K562 (cell line): ENCODE data around the gene FAM171A1. TPM values are rescaled to one million over a fixed set of nuclear protein-coding genes. Genes with fewer than 3 reads are reported as not detected.

ENCODE experiments used
- ATAC-seq: fragments of 200-7000 bp; cut with Tn5 transposase; 3 replicates; pipeline ENCODE4 v1.9.1; 2020; ENCODE audit warnings: moderate library complexity
- BruUV-seq: library from RNA; stranded (reverse); fragments of 400-500 nt; replicated peaks from 2 replicates; lab custom pipeline; 2021; lab: Mats Ljungman, UMichigan
- CTCF ChIA-PET: fragments of 300-600 bp; formaldehyde crosslinking; extraction: SDS; loops from one replicate; lab custom pipeline; 2021; ENCODE audit warnings: low intra/inter-chr PET ratio; lab: Yijun Ruan, JAX
- POLR2A ChIA-PET: fragments of 300-600, 350-650 bp; sonication (Branson Sonifier 250); formaldehyde crosslinking; extraction: SDS; loops from one replicate; lab custom pipeline; 2021; ENCODE audit warnings: antibody characterized with exemption, inconsistent platforms; lab: Yijun Ruan, JAX
- DNase-seq, 4 experiments: peaks; one replicate each; pipeline versions ENCODE4 v3.0.0 to v3.0.0-alpha.2; 2011 to 2018; ENCODE audit warnings: low spot score in 3 of 4, mixed read lengths in 3 of 4; ENCODE audit errors: extremely low read depth in 1 of 4
- FAIRE-seq: peaks from 2 replicates; lab custom pipeline; 2011; peaks lifted over from hg19 to GRCh38; lab: Jason Lieb, UNC
- H2AFZ ChIP-seq: 2 replicates; pipeline ENCODE4 v1.6.0; 2011; ENCODE audit warnings: low read depth, low read length, control low read depth, inconsistent platforms
- H3K27ac ChIP-seq: fragments of 200-600 bp; 3 replicates; pipeline ENCODE4 v1.8.0; 2011; ENCODE audit warnings: low read depth, mild to moderate bottlenecking, control low read depth, inconsistent platforms, low read length, moderate library complexity, mixed read lengths; ENCODE audit errors: extremely low read depth
- H3K27me3 ChIP-seq, 2 experiments: fragments of 300-600 bp in 1 of 2; 2 replicates in 1 of 2; 3 replicates in 1 of 2; pipeline versions ENCODE4 v1.6.0 to v1.8.0; 2011; ENCODE audit warnings: inconsistent platforms in 2 of 2, low read length in 2 of 2, mild to moderate bottlenecking in 1 of 2, mixed read lengths in 1 of 2, moderate library complexity in 1 of 2; ENCODE audit not compliant: control insufficient read depth in 2 of 2, insufficient read depth in 2 of 2
- H3K36me3 ChIP-seq: fragments of 300-600 bp; 3 replicates; pipeline ENCODE4 v1.8.0; 2011; ENCODE audit warnings: mild to moderate bottlenecking, low read length, inconsistent platforms; ENCODE audit not compliant: control insufficient read depth, insufficient read depth
- H3K4me1 ChIP-seq, 2 experiments: fragments of 200-600 bp in 1 of 2; replicated peaks in 1 of 2; 2 replicates in 1 of 2; 3 replicates in 1 of 2; pipeline versions ENCODE4 v1.5.1 to v1.8.0; 2011; ENCODE audit warnings: inconsistent platforms in 2 of 2, low read length in 2 of 2, mild to moderate bottlenecking in 1 of 2, mixed read lengths in 1 of 2, moderate library complexity in 1 of 2; ENCODE audit not compliant: control insufficient read depth in 2 of 2, insufficient read depth in 2 of 2
- H3K4me2 ChIP-seq: 2 replicates; pipeline ENCODE4 v1.6.1; 2011; ENCODE audit warnings: low read length, control low read depth, inconsistent platforms, mixed read lengths; ENCODE audit not compliant: insufficient read depth
- H3K4me3 ChIP-seq: fragments of 200-600 bp; sonication (generic), shearing (Covaris generic); 2 replicates; pipeline ENCODE4 v1.5.1; 2016; ENCODE audit warnings: control low read depth, inconsistent platforms
- H3K79me2 ChIP-seq: fragments of 200-600 bp; 3 replicates; pipeline ENCODE4 v1.8.0; 2011; ENCODE audit warnings: low read length, inconsistent platforms; ENCODE audit not compliant: control insufficient read depth, insufficient read depth
- H3K9ac ChIP-seq, 2 experiments: 2 replicates each; pipeline versions ENCODE4 v1.6.0 to v1.6.1; 2011; ENCODE audit warnings: low read depth in 2 of 2, low read length in 2 of 2, control low read depth in 1 of 2, inconsistent platforms in 1 of 2, mild to moderate bottlenecking in 1 of 2, mixed read lengths in 1 of 2; ENCODE audit not compliant: insufficient read depth in 1 of 2
- H3K9me1 ChIP-seq: one replicate; pipeline ENCODE4 v1.6.0; 2011; ENCODE audit warnings: inconsistent platforms, mild to moderate bottlenecking, low read length, moderate library complexity; ENCODE audit not compliant: control insufficient read depth, insufficient read depth
- H3K9me3 ChIP-seq: replicated peaks from 2 replicates; pipeline ENCODE4 v1.5.1; 2011; ENCODE audit warnings: low read depth, low read length, inconsistent platforms; ENCODE audit not compliant: control insufficient read depth, insufficient read depth
- H4K20me1 ChIP-seq: replicated peaks from 2 replicates; pipeline ENCODE4 v1.6.1; 2011; ENCODE audit warnings: low read length, inconsistent platforms, mixed read lengths; ENCODE audit not compliant: control insufficient read depth, insufficient read depth
- AFF4 ChIP-seq: sonication (generic); formaldehyde crosslinking; IDR thresholded peaks from 2 replicates; pipeline ENCODE4 v1.8.0; 2023; ENCODE audit warnings: mild to moderate bottlenecking, missing genetic modification reagents
- DPF2 ChIP-seq: fragments of 450-650 bp; IDR thresholded peaks from 2 replicates; pipeline ENCODE4 v1.6.1; 2016
- LARP7 ChIP-seq: fragments of 450-650 bp; IDR thresholded peaks from 2 replicates; pipeline ENCODE4 v1.6.1; 2016
- PHB2 ChIP-seq: fragments of 450-650 bp; IDR thresholded peaks from 2 replicates; pipeline ENCODE4 v1.6.1; 2017; ENCODE audit warnings: low read depth
- RBM34 ChIP-seq: fragments of 200-400 bp; formaldehyde crosslinking; IDR thresholded peaks from 2 replicates; pipeline ENCODE4 v1.6.1; 2018; ENCODE audit warnings: low read length, borderline replicate concordance; ENCODE audit not compliant: insufficient read depth
- TCF15 ChIP-seq: fragments of 250-450 bp; sonication (Bioruptor Pico); IDR thresholded peaks from 2 replicates; pipeline ENCODE4 v1.8.0; 2022; ENCODE audit warnings: moderate library complexity, mild to moderate bottlenecking, inconsistent platforms
- TFAM ChIP-seq: fragments of 250-450 bp; sonication (Bioruptor Pico); conservative IDR thresholded peaks from 2 replicates; pipeline ENCODE4 v1.5.0; 2021; ENCODE audit warnings: mild to moderate bottlenecking, moderate library complexity
- YBX1 ChIP-seq: fragments of 450-650 bp; IDR thresholded peaks from 2 replicates; pipeline ENCODE4 v1.7.1; 2016; ENCODE audit warnings: mild to moderate bottlenecking
- ZBTB8A ChIP-seq: fragments of 450-650 bp; IDR thresholded peaks from 2 replicates; pipeline ENCODE4 v1.6.1; 2018; ENCODE audit warnings: mild to moderate bottlenecking, moderate library complexity; ENCODE audit not compliant: partially characterized antibody
- ZFP1 ChIP-seq: fragments of 450-650 bp; formaldehyde crosslinking; IDR thresholded peaks from 2 replicates; pipeline ENCODE4 v1.4.0; 2020; ENCODE audit warnings: mild to moderate bottlenecking, mixed read lengths
- ZNF146 ChIP-seq: IDR thresholded peaks from one replicate; pipeline ENCODE4 v1.6.1; 2018; ENCODE audit warnings: missing compliant biosample characterization; ENCODE audit not compliant: unreplicated experiment
- ZNF668 ChIP-seq: fragments of 250-450 bp; sonication (Bioruptor Pico); IDR thresholded peaks from 2 replicates; pipeline ENCODE4 v1.8.0; 2022; ENCODE audit warnings: mild to moderate bottlenecking, inconsistent platforms
- WGBS: fragments of 100-300 bp; shearing (Covaris generic); methylation state at CpG from one replicate; pipeline ENCODE4 v1.1.6; 2016; ENCODE audit warnings: low coverage, mixed read lengths; ENCODE audit not compliant: insufficient coverage; ENCODE audit errors: missing lambda C conversion rate; 5-methylcytosine and 5-hydroxymethylcytosine counted together
- in situ Hi-C: fragments of 300-500 bp; cut with MboI; formaldehyde crosslinking; loops from 4 replicates; pipeline ENCODE4 v1.15.0; 2018; ENCODE audit warnings: inconsistent platforms, mixed read lengths
- intact Hi-C: fragments of 100-400 bp; cut with micrococcal nuclease; formaldehyde crosslinking; loops from 2 replicates; pipeline ENCODE4 v1.14.2; 2022
- polyA plus RNA-seq, 8 experiments: library from polyadenylated mRNA; depleted of rRNA in 4 of 8; stranded (reverse) in 5 of 8; unstranded in 3 of 8; fragments of >200 nt; fragmentation: Nextera tagmentation in 2 of 8; fragmentation: Illumina TruSeq in 1 of 8; extraction: Ambion mirVana in 2 of 8; extraction: Trizol in 1 of 8; gene quantifications; 2 replicates each; pipeline versions ENCODE4 v1.2.1 to v1.2.3, GENCODE V29; 2011 to 2014; ENCODE audit warnings: inconsistent platforms in 1 of 8, missing spikeins in 1 of 8
- total RNA-seq, 7 experiments: library from RNA; depleted of rRNA in 6 of 7; stranded (reverse); fragments of >200 nt in 6 of 7; fragmentation: Illumina TruSeq in 2 of 7; extraction: Trizol in 2 of 7; gene quantifications; 2 replicates each; pipeline versions ENCODE4 v1.2.1 to v1.2.3, GENCODE V29; 2011 to 2021; ENCODE audit warnings: low replicate concordance in 1 of 7
- TF ChIP-seq, protein P1 (sequence below): sonication (generic); formaldehyde crosslinking; IDR thresholded peaks from 2 replicates; pipeline ENCODE4 v1.9.0; 2022; ENCODE audit warnings: mild to moderate bottlenecking, missing genetic modification reagents

FAM171A1 gene
- total and polyA plus RNA-seq, 9 of the 15 experiments (the other 6 are each of a cell fraction or from before 2014, with no cell fraction given) = 0.51 to 8.2 (median 4.8) TPM

DNA sequence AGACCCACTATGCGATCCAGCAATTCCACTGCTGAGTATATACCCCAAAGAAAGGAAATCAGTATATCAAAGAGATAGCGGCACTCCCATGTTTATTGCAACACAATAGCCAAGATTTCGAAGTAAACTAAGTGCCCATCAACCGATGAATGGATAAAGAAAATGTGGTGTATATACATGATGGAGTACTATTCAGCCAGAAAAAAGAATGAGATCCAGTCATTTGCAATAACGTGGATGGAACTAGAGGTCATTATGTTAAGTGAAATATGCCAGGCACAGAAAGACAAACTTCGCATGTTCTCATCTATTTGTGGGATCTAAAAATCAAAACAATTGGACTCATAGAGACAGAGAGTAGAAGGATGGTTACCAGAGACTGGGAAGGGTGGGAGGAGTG lies 195.5 kb downstream of the FAM171A1 start:
- TF ChIP-seq LARP7 = no peak
- peak; percentile 60 for TF ChIP-seq ZNF146
- TF ChIP-seq, protein P1, sequence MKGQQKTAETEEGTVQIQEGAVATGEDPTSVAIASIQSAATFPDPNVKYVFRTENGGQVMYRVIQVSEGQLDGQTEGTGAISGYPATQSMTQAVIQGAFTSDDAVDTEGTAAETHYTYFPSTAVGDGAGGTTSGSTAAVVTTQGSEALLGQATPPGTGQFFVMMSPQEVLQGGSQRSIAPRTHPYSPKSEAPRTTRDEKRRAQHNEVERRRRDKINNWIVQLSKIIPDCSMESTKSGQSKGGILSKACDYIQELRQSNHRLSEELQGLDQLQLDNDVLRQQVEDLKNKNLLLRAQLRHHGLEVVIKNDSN = no peak
- TF ChIP-seq TCF15 (CRISPR knock-in tag) = no peak
- TF ChIP-seq, all 486 proteins: peak for 1
- H3K36me3 ChIP-seq = no peaks in the 10 kb centered on the region
- no peak overlapping the region for H3K9ac ChIP-seq
- H2AFZ ChIP-seq = no peak overlapping the region
- no peaks in the 10 kb centered on the region for H4K20me1 ChIP-seq
- H3K9me3 ChIP-seq = no peaks in the 10 kb centered on the region
- intact Hi-C loops (no loop called here), in situ Hi-C loops (no loop called here)
- H3K4me2 ChIP-seq = no peak overlapping the region
- no peak for DNase-seq
- 15% methylated on average over 6 of the region's 6 CpGs for WGBS
- CTCF ChIA-PET = no interaction called here
- BruUV-seq = no TSS peak
- FAIRE-seq = no peak
- no peak overlapping the region for H3K4me3 ChIP-seq
- no peaks in the 10 kb centered on the region for H3K79me2 ChIP-seq
- H3K27me3 ChIP-seq = no peaks in the 10 kb centered on the region
- H3K27ac ChIP-seq = no peak overlapping the region
- no peaks in the 10 kb centered on the region for H3K9me1 ChIP-seq
- H3K4me1 ChIP-seq = no peaks in the 10 kb centered on the region
- POLR2A ChIA-PET = no interaction called here
- ATAC-seq = no peak

GRCh38 chr10:15172306-15172840 lies 198.7 kb downstream of the FAM171A1 start:
- Histone ChIP-seq H3K4me2 (no peak overlapping the region), H3K9ac (no peak overlapping the region), H2AFZ (peak overlapping the region; percentile 3; the same call in 1 of the 2 replicates), H3K9me1 (no peaks in the 10 kb centered on the region), H3K9me3 (no peaks in the 10 kb centered on the region), H3K4me1 (peaks cover 13 to 18% of the 10 kb centered on the region in 2 experiments), H3K27me3 (no peaks in the 10 kb centered on the region), H3K79me2 (no peaks in the 10 kb centered on the region), H3K36me3 (no peaks in the 10 kb centered on the region), H4K20me1 (no peaks in the 10 kb centered on the region), H3K27ac (no peak overlapping the region), H3K4me3 (no peak overlapping the region)
- 59% methylated on average over 7 of the region's 7 CpGs for WGBS
- DNase-seq (no peak), ATAC-seq (no peak), FAIRE-seq (no peak)
- CTCF ChIA-PET = no interaction called here
- intact Hi-C loops = no loop called here
- POLR2A ChIA-PET = interaction anchor here (1.0 to 1.5 kb wide), 3 partner anchors 9 to 44 kb away, joined by 3 to 6 read pairs (median 3); no protein-coding TSS in a partner anchor
- in situ Hi-C loops = no loop called here
- BruUV-seq = no TSS peak
- TF ChIP-seq ZBTB8A (no peak), AFF4 (CRISPR knock-in tag) (no peak), RBM34 (no peak), PHB2 (no peak), DPF2 (no peak), YBX1 (no peak), ZFP1 (CRISPR knock-in tag) (no peak), ZNF668 (CRISPR knock-in tag) (no peak), TFAM (no peak)
